LoVo (cell line): Measurements from ENCODE around the gene TENM4.

Source experiments
- DNase-seq: peaks from one replicate; pipeline ENCODE4 v3.0.0-alpha.2; 2016; ENCODE audit warnings: low spot score

Gene TENM4

DNA sequence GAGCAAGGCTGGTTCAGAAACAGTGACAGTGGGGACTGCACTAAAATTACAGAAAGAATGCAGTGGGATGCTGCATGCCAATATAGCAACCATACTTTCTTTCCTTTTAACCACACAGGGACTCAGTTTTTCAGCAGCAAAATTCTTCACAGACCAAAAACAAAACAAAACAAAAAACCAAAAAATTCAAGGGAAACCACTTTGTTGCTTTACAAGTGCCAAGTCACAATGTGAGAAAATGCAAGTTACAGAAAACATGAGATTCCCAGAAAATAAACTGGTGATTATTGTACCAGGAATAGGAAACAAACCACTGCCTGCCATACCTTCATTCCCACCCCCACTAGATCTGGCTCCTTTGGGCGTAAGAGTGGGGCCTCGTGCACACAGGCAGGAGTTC, 52.6 kb downstream of the TENM4 start:
- no peak for DNase-seq

DNA sequence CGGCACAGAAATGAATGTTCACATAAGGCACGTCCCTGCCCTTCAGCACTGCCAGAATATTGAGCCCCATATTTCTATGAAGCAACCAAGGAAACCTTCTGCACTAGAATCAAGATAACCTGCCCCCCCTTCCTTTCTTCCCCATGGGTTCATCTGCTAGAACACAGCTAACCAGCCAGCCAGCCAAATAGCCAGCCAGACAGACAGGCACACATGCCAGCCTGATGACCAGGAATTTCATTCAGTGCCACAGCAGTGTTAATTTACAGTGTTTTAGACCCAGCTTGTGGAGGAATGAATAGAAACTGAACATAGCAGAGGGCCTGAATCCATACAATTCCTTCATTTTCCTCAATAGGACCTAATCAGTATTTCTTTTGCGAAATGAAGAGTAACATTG, 57.0 kb downstream of the TENM4 start:
- no peak for DNase-seq

DNA sequence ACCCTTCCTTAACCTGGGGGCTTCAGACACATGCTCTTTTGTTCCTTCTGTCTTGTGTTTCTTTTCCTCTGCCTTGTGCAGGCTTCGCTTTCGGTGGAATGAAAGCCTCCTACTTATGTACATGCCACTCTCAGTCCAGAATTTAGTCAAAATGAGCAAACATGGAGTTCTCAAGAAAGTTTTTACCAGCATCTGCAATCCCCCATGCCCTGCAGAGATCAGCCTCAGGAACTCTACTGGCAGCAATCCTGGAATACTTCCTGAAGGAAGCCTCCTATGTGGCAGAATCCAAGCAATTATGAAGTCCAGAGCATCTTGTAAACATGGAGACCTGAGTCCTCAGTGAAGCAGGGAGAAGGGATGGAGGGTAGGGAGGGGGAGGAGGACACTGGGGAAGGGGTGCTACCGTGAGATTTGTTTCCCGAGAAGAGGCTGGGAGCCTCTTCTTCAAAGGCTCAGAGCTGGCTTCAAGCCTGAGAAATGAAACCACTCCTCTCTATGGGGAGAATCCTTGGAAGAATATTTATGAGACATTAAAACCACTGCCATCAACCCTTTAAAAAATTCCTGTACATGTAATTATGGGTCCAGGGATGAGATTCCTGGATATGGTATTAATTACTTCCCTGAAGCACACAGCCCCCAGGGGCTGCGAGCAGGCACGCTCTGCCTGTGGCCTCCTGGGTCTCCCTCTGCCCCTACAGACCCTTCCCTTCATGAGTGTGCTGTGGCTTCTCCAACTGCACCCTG, 58.4 kb downstream of the TENM4 start:
- DNase-seq: no peak

DNA sequence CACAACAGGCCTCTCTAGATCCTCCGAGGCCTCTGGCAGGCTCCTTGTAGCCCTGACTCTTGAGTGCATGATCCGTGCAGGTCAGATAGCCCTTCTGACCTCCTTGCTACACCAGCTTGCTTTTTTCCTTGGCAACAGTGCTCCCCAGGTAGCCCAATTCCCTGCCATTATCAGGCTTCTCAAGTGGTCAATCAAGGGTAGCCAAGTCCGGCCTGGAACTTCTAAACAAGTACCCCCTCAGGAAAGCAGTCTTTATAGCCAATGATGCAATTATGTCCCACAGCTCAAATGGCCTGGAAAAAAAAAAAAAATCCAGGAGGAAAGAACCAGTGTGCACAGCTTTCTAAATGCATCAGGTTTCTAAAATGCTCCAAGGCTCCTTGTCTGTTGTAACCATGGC, 59.8 kb downstream of the TENM4 start:
- DNase-seq: no peak

DNA sequence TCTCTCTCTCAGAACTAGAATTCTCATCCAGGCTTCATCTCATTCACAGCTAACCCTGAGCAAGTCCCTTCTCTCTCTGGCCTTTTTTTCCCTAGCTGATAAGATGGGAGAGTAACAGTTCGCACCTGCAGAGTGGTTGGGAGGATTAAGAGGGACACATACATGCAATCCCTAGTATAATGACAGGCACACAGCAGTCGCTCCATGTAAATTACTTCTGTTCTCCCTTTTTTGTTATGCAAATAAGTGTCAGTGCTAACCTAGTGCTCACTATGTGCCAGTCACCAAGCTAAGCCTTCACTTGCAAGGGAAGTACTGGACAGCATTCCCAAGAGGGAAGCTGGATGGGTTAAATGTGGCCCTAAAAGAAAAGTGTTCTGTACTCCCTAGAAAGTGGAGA, 63.4 kb downstream of the TENM4 start:
- DNase-seq: no peak

DNA sequence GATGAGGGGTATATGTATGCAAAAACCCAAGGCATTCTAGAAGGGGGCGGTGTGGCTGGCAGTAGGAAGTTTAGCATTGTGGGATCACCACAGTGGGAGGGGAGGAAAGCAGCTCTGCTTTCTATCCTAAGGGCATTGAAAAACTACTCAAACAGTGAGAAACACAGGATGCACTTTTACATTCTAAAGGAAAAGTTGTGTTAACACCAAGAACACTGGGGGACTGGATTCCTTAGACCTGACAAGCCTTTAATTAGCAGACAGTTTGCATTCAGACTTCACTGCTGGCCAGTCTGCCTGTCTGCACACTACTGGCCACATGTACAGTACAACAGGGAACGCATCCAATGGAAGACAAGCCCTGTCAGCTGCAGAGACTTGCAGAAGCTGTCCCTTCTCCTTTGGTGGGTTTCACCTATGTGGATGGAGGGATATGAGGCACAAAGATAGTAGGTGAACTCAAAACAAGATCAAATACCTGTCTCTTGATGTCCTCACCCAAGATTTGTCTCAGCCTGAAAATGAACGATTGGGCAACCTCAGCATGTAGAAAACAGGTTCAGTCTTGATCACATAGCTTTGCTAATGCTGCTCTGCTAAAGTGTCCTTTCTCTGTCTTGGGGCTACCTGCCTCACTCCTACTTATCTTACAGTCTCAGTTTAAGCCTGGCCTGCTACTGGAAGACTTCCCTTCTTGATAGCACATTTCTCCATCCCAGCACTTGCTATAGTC, 64.8 kb downstream of the TENM4 start:
- no peak for DNase-seq

DNA sequence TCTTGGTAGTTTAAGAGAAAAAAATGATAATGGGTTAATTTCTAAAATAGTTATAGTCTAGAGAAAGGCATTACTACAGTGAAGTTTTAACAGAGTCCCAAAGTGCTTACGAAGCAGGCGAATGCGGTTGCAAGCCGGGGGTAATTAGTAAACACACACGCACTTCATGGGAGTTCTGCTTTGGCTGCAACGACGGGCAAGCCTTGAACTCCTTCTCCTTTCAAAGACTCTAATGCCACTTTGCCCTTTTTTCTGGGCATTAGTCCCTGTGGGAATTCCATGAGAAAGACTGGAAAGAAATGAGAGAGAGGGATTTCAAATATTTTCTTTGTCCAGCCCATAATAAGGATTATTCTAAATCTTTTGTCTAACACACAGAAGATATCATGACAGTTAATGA, 66.1 kb downstream of the TENM4 start:
- DNase-seq: no peak

DNA sequence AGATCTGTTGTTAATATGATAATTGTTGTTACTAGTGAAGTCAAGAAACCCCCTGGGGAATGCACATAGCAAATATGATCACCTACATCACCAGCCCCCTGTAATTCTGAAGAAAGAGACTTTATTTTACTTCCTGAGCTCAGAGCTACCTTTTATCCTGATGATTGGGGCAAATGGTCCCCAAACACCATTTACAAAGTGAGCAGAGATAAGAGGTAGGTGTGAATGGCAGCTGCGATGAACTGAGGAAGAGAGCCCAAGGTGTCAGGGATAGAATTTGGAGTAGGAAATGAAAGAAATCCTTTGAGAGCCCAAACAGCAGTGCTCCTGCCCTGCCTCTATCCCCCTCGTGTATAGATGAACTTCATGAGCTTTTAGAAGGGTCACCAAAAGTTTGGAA, 69.1 kb downstream of the TENM4 start:
- no peak for DNase-seq

DNA sequence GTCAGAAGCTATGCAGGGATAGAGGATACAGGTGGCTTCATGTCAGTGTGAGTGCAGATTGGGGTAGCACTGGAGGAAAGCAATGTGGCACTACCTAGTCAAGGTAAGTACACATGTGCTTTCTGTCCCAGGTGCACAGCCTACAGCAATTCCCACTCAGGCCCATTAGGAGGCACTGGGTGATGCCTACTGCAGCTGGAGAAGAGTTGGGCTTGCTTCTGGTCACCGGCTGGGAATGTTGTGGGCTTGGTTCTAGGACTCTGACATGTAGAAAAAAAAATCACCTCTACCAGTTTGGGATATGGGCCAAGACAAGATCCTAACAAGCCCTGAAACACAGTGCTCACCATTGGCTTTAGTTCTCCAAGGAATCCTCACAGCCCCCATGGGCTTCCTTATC, 69.7 kb downstream of the TENM4 start:
- DNase-seq: no peak

DNA sequence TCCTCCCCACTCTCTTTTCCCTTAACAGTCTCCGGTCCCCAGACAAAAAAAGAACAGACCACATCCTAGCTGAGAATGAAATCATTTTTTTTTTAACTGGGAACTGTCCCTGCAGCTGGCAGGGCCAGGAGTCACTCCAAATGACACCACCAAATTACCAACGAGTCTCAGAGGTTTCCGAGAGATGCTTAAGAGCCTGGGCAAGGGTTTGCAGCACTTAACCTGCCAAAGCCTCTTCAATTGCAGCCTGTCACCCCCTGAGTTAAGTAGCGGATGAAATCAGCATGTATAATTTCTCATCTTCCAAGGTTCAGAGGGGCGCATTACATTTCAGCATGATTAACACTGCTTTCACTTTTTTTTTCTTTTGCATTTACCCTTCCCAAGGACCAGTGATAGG, 71.8 kb downstream of the TENM4 start:
- no peak for DNase-seq

DNA sequence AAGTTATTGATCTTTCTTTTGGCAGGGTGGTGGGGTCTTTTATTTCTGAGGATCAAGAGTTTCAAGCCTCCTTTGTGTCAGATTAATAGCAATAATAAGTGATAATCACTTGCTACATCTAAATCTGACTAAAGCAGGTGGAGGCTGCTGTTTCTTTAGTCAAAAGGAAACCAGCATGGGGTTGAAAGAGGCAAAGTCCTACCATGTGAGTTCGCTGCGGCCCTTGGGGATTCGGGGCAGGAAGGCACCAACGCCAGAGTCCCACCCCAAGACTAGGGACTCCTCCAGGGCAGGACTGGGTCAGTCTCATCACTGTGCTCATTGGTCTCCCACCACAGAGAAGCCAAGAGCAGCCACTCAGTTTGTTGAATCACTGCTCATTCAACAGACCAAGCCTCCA, 73.0 kb downstream of the TENM4 start:
- no peak for DNase-seq

DNA sequence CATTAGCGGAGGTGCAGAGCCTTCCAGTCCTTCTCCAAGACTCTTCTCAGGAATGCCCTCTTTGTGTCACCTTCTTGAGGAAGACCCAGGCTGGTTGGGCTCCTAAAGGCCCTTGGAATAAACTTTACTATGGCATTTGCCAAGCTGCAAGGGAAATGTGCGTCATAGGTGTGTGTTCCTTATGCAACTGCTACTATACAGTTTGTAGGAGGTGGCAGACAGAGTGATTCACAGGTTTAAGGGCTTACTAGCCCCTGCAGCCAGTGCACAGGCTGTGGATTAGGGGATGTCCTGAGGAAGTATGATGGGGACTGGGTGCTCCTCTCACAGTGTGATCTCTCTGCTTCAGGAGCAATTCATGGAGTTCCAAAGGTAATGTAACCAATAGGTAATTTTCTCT, 74.6 kb downstream of the TENM4 start:
- no peak for DNase-seq

DNA sequence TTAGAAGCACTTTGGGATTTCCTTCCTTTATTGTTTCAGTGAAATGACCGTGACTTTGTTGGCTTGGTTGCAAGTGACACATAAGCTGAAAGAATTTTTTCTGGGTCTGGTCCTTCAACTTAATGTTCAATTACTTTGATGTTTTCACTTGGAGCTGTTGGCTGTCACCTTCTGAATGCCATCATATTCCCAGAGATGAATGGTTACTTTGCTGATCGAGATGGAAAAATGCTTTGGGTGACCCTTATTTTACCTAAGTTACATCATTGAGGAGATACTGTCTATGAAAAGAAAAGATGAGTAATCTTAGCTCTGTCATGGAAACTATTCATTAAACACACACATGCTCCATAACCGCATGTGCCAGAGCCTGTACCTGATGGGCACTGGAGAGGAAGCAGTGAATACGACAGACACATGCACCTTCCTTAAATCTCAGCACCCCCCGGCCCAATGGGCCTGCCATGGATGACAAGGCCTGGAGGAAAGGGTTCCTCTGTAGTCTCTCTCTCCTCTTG, 76.9 kb downstream of the TENM4 start:
- no peak for DNase-seq

DNA sequence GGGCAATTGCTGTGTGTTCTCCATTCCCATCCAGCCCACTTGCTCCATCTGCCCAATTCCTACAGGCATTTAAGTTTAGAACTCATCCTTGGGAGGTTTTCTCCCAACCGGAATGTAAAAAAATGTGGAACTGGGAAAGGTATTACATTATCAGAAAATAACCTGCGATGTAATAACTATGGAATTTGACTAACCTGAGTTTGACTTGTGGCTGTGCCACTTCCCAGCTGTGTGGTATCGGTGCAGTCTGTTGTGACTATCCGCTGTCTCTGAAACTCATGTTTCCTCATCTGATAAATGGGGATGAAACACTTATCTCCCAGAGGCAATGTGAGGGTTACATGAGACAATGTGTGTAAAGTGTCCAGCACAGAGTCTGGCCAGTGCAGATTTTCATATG, 77.6 kb downstream of the TENM4 start:
- DNase-seq: no peak

DNA sequence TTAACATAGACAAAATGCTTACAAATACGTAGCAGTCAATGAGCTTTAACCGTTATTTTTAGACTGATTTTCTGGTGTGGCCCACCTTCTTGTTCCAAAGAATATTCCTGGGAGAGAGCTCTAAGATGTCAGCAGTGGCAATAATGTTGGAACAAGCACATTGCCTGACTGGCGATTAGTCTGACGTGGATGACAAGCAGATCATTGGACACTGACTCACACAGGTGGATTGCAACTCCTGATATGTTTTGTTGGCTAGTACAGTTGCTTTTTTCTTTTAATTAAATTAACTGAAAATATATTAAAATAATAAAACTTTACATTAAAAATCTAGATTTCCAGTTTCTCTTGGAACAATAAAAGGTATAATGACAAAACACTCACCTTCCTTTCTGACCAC, 78.0 kb downstream of the TENM4 start:
- no peak for DNase-seq

DNA sequence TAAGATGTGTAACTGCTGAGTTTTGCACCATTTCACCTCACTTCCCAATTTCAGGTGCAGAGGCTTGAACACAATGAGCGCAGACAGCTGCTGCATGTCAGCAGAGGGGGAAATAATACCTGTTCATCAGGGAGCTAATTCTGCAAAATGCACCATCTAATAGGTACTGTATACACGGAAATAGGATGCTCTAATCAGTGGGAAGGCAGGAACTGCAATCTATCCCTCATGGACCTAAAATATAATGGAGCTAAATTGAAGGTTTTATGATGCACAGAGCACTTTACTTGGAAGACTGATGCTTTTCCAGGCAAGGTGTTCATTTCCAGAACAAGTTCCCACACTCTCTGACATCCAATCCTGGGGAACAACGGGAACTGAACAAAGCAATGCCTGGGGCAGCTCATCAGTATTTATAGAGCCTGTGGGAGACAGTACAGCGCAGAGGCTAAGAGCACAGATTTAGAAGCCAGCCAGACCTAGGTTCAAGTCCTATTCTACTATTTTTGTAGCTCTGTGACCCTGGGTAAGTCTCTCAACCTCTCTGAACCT, 78.5 kb downstream of the TENM4 start:
- no peak for DNase-seq

DNA sequence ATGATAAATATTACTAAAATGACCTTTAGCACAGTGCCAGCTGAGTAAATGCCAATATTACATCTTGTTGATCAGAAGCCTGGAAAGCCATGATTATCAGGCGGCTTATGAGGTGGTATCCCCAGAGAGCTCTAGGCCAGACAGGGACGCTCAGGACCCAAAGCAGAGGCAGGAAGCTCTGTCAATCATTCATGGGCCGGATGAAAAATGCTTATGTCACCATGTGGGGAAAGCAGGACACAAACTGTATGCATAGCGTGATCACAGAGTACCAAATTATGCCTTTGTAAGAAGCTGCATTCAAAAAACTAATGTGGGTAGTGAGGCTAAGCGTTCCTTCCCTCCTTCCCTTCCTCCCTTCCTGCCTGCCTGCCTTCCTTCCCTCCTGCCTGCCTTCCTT, 82.6 kb downstream of the TENM4 start:
- DNase-seq: no peak

DNA sequence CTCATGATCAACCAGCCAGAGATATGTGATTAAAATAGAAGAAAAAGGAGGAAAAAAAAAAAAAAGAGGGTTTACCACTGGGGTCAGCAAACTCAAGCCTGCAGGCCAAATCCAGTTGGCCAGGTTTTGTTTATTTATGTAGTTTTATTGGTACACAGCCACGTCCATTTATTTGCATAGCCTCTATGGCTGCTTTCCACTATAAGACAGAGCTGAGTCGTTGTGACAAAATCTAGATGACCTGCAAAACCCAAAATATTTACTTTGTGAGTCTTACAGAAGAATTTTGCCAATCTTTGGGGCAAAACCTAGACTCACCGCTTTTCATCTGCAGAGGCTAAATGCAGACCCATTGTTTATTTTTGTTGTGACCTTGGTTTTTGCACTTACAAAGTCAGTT, 87.1 kb downstream of the TENM4 start:
- no peak for DNase-seq

DNA sequence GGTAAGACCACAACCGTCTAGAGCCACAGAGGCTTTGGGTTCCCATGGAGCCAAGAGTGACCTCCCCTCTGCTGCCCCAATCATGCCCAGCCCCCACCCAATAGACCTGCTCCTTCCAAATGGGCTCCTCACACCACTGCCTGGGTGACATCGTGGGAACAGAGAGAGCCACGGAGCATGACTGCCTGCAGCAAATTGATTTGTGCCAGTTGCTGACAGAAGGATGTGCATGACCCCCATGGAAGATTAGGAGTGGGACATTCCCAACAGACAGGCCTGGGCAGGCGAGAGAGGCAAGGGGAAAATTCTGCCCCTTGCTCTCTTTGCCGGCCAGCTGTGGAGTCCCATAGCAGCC, 88.5 kb downstream of the TENM4 start:
- no peak for DNase-seq

DNA sequence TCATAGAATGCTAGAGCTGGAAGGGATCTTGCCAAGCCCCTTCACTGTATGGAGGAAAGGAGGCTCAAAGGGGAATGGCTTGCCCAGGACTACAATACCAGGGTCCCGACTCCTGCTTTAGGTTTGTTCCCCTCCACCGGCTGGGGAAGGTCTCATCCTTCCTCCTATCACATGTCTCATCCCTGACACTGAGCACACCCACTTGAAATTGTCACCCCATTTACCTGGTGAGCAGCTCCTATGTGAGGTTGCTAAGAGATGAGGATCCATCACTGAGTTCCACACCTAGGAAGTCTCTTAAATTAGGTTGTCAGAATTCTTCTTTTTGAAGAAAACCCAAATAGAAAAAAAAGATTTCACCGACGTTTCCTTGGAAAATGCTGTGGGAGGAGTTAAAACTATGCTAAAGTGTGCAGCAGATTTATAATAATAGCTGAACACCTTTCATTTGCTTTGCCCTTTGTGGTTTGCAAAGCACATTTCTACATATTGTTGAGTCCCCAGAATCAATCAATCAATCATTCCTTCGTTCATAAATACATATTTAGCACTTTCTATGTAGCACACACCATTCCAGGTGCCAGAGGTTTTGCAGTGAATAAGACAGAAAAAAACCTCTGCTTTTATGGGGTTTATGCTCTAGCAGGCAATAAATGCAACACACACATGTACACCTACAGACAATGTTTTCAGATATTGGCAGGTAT, 91.7 kb downstream of the TENM4 start:
- no peak for DNase-seq

DNA sequence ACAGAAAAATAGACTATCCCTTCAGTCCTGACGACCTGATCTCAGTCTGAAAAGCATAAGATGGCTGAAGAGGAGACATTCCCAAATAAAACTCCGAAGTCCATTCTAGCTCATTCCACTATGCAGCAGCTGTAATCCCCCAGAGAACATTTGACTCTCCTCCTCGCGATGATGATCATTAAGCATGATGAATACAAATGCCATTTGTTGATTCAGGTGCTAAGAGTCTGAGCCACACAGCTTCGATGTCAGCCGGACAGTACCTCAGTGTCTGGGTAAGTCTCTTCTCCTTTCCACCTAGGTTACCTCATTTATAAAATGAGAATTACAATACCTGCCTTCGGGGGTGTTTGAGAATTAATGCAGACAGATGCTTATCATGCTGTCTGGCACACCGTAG, 94.8 kb downstream of the TENM4 start:
- DNase-seq: no peak

DNA sequence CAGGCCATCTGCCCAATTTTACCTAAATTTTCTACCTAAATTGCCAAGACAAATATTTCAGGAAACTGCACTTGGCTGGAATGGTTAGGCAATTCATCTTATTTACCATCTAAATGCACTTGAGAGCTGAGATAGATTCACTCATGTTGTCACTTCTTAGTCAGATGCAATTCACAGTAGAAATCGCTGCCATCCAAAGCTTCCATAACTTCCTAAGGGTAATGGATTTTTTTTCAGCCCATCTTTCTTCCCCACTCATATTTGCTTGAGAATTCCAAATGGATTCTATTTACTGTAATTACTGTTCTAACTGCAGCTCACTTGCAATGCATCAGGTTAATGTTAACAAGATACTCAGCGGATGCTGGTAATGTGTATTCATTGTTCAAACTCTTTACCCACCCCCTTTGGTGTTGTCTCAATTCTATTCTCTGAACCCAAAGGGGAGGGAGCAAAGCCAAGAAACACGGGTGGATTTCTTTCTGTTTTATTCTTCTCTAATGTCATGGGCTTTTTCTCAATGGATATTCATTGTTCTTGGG, 96.0 kb downstream of the TENM4 start:
- no peak for DNase-seq

DNA sequence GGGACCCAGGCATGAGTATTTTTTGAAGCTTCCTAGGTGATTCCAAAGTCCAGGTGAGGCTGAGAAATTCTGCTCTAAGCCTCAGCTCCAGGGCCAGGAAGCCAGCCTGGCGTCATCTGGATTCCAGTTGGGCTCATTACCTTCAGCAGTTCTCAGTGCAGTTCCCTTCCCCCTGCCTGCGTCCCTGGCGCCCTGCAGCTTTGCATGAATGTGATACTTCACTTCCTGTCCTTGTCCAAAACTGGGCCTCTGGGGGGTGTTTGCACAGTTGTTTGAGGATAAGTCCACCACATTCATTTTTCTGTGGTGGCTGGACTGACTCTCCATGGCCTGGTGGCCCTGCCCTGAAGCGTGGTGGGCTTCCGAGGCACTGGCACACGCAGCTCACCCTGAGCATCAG, 98.1 kb downstream of the TENM4 start:
- DNase-seq: no peak
